GM23338 (cell line): ENCODE measurements around the gene NLRP1. TPM values are rescaled to one million over a fixed set of nuclear protein-coding genes. Genes with fewer than 3 reads are reported as not detected.

ENCODE experiments used
- ATAC-seq: fragments of 200-7000 bp; cut with Tn5 transposase; 3 replicates; pipeline ENCODE4 v1.9.1; 2020
- DNase-seq: peaks from one replicate; pipeline ENCODE4 v3.0.0-alpha.2; 2015; ENCODE audit warnings: low spot score
- H2AFZ ChIP-seq: fragments of 200-600 bp; sonication (generic); 2 replicates; pipeline ENCODE4 v1.8.0; 2016; ENCODE audit warnings: antibody characterized with exemption, mild to moderate bottlenecking, moderate library complexity
- H3F3A ChIP-seq: fragments of 200-600 bp; sonication (generic); replicated peaks from 2 replicates; pipeline ENCODE4 v1.8.0; 2017; ENCODE audit warnings: antibody characterized with exemption, mixed run types, low read depth
- H3K27ac ChIP-seq: fragments of 200-600 bp; sonication (generic); 2 replicates; pipeline ENCODE4 v1.6.1; 2016; ENCODE audit warnings: low read depth
- H3K27me3 ChIP-seq: fragments of 200-600 bp; sonication (generic); 2 replicates; pipeline ENCODE4 v1.8.0; 2016; ENCODE audit warnings: mild to moderate bottlenecking, mixed run types, moderate library complexity; ENCODE audit not compliant: insufficient read depth
- H3K36me3 ChIP-seq: fragments of 200-600 bp; sonication (generic); 2 replicates; pipeline ENCODE4 v1.8.0; 2016; ENCODE audit warnings: mild to moderate bottlenecking; ENCODE audit not compliant: insufficient read depth
- H3K4me1 ChIP-seq: fragments of 200-600 bp; sonication (generic); 2 replicates; pipeline ENCODE4 v1.8.0; 2016; ENCODE audit warnings: mild to moderate bottlenecking, moderate library complexity; ENCODE audit not compliant: insufficient read depth
- H3K4me2 ChIP-seq: fragments of 200-600 bp; sonication (generic); 2 replicates; pipeline ENCODE4 v1.7.1; 2017; ENCODE audit warnings: mixed run types
- H3K4me3 ChIP-seq: fragments of 200-600 bp; sonication (generic); 2 replicates; pipeline ENCODE4 v1.6.1; 2016; ENCODE audit warnings: mixed run types
- H3K79me2 ChIP-seq: fragments of 200-600 bp; sonication (generic); replicated peaks from 2 replicates; pipeline ENCODE4 v1.8.0; 2017; ENCODE audit warnings: mild to moderate bottlenecking; ENCODE audit not compliant: insufficient read depth
- H3K9me2 ChIP-seq: fragments of 200-600 bp; sonication (generic); 2 replicates; pipeline ENCODE4 v1.8.0; 2017; ENCODE audit not compliant: insufficient read depth
- H4K20me1 ChIP-seq: fragments of 200-600 bp; sonication (generic); replicated peaks from 2 replicates; pipeline ENCODE4 v1.8.0; 2017; ENCODE audit warnings: mild to moderate bottlenecking; ENCODE audit not compliant: insufficient read depth
- H3K27ac Mint-ChIP-seq: 2 replicates; pipeline ENCODE4 v1.8.0; 2020; ENCODE audit warnings: inconsistent platforms, mild to moderate bottlenecking, moderate library complexity, mixed read lengths
- H3K27me3 Mint-ChIP-seq: 3 replicates; pipeline ENCODE4 v1.8.0; 2022; ENCODE audit warnings: low read depth, mild to moderate bottlenecking, moderate library complexity, mixed read lengths, inconsistent platforms; ENCODE audit not compliant: insufficient read depth, poor library complexity
- H3K36me3 Mint-ChIP-seq: 3 replicates; pipeline ENCODE4 v1.8.0; 2021; ENCODE audit warnings: low read depth, mild to moderate bottlenecking, inconsistent platforms, moderate library complexity, mixed read lengths
- H3K4me1 Mint-ChIP-seq: 3 replicates; pipeline ENCODE4 v1.8.0; 2020; ENCODE audit warnings: mild to moderate bottlenecking, inconsistent platforms, mixed read lengths
- H3K4me3 Mint-ChIP-seq: 3 replicates; pipeline ENCODE4 v1.8.0; 2021; ENCODE audit warnings: moderate library complexity, mild to moderate bottlenecking, inconsistent platforms, mixed read lengths
- H3K9me3 Mint-ChIP-seq: 3 replicates; pipeline ENCODE4 v1.8.0; 2020; ENCODE audit warnings: moderate library complexity, mild to moderate bottlenecking, inconsistent platforms, mixed read lengths
- CREB1 ChIP-seq: fragments of 250-450 bp; sonication (Bioruptor Pico); IDR thresholded peaks from 2 replicates; pipeline ENCODE4 v1.5.0; 2020; ENCODE audit warnings: low read depth, mild to moderate bottlenecking, moderate library complexity
- CTCF ChIP-seq, 2 experiments: fragments of 200-600 bp in 1 of 2; sonication (generic) in 1 of 2; conservative IDR thresholded peaks; 2 replicates each; pipeline versions ENCODE4 v1.5.1 to v1.6.1; 2016 to 2017; ENCODE audit warnings: antibody characterized with exemption in 2 of 2, low read depth in 2 of 2, mild to moderate bottlenecking in 2 of 2, moderate library complexity in 1 of 2
- ETS1 ChIP-seq: IDR thresholded peaks from 2 replicates; pipeline ENCODE4 v1.6.1; 2016; ENCODE audit warnings: antibody characterized with exemption
- EZH2 ChIP-seq: fragments of 200-600 bp; sonication (generic); IDR thresholded peaks from one replicate; pipeline ENCODE4 v1.8.0; 2017; ENCODE audit warnings: antibody characterized with exemption, mild to moderate bottlenecking, low read depth; ENCODE audit not compliant: unreplicated experiment
- EZH2phosphoT487 ChIP-seq: fragments of 200-600 bp; sonication (generic); IDR thresholded peaks from one replicate; pipeline ENCODE4 v1.8.1; 2018; ENCODE audit warnings: antibody characterized with exemption; ENCODE audit not compliant: unreplicated experiment
- JUNB ChIP-seq: IDR thresholded peaks from one replicate; pipeline ENCODE4 v1.6.1; 2016; ENCODE audit warnings: antibody characterized with exemption; ENCODE audit not compliant: unreplicated experiment
- NANOG ChIP-seq: IDR thresholded peaks from 2 replicates; pipeline ENCODE4 v1.6.1; 2016; ENCODE audit warnings: antibody characterized with exemption, borderline replicate concordance
- POLR2AphosphoS5 ChIP-seq: IDR thresholded peaks from 2 replicates; pipeline ENCODE4 v1.6.1; 2016; ENCODE audit warnings: antibody characterized with exemption, low read depth
- REST ChIP-seq: IDR thresholded peaks from one replicate; pipeline ENCODE4 v1.6.1; 2018; ENCODE audit warnings: antibody characterized with exemption; ENCODE audit not compliant: unreplicated experiment
- STAT1 ChIP-seq: IDR thresholded peaks from one replicate; pipeline ENCODE4 v1.6.1; 2016; ENCODE audit warnings: antibody characterized with exemption; ENCODE audit not compliant: unreplicated experiment
- ZNF114 ChIP-seq: fragments of 250-450 bp; sonication (Bioruptor Pico); IDR thresholded peaks from 2 replicates; pipeline ENCODE4 v1.5.0; 2020; ENCODE audit warnings: mild to moderate bottlenecking, moderate library complexity
- ZNF331 ChIP-seq: fragments of 250-450 bp; sonication (Bioruptor Pico); IDR thresholded peaks from 2 replicates; pipeline ENCODE4 v1.5.0; 2020; ENCODE audit warnings: low read depth, mild to moderate bottlenecking, moderate library complexity
- ZNF462 ChIP-seq: fragments of 250-450 bp; sonication (Bioruptor Pico); IDR thresholded peaks from 2 replicates; pipeline ENCODE4 v1.5.0; 2020; ENCODE audit warnings: mild to moderate bottlenecking, moderate library complexity
- polyA plus RNA-seq: library from polyadenylated mRNA; unstranded; fragments of >200 nt; fragmentation: Nextera tagmentation; extraction: Ambion mirVana; gene quantifications from 2 replicates; pipeline ENCODE4 v1.2.1, GENCODE V29; 2016
- total RNA-seq: library from RNA; depleted of rRNA; stranded (reverse); fragments of >200 nt; shearing (Covaris generic); gene quantifications from 2 replicates; pipeline ENCODE4 v1.2.3, GENCODE V29; 2014

Gene NLRP1
- total and polyA plus RNA-seq, 2 experiments from 2014 or later, result 7.6 to 16.2 TPM

GRCh38 chr17:5502552-5502951 is 81.8 kb downstream of the NLRP1 start:
- H3K4me2 ChIP-seq, result no peak overlapping the region
- H3K4me1 ChIP-seq, result peaks cover 14% of the 10 kb centered on the region
- no peaks in the 10 kb centered on the region for H4K20me1 ChIP-seq
- H2AFZ ChIP-seq, result no peak overlapping the region
- H3K4me3 Mint-ChIP-seq, result no peak overlapping the region; the same call in 2 of the 3 replicates
- ATAC-seq (no peak), DNase-seq (no peak)
- H3K36me3 Mint-ChIP-seq, result no peaks in the 10 kb centered on the region; the same call in 2 of the 3 replicates
- no peaks in the 10 kb centered on the region for H3K79me2 ChIP-seq
- H3K4me3 ChIP-seq, result no peak overlapping the region
- H3K9me3 Mint-ChIP-seq, result no peaks in the 10 kb centered on the region; the same call in 2 of the 3 replicates
- H3K36me3 ChIP-seq, result no peaks in the 10 kb centered on the region
- peaks cover 7% of the 10 kb centered on the region; the same call in 1 of the 2 replicates for H3F3A ChIP-seq
- H3K9me2 ChIP-seq, result no peaks in the 10 kb centered on the region
- TF ChIP-seq EZH2phosphoT487 (no peak), REST (no peak), NANOG (no peak), STAT1 (no peak), ETS1 (no peak), CREB1 (CRISPR knock-in tag) (no peak), JUNB (no peak), ZNF462 (CRISPR knock-in tag) (no peak), ZNF114 (CRISPR knock-in tag) (no peak), CTCF (conservative IDR thresholded peaks at IDR 0.05; ENCODE audit: low read depth in 2 of 2) (no peak), EZH2 (no peak), POLR2AphosphoS5 (no peak), ZNF331 (CRISPR knock-in tag) (no peak)
- no peak overlapping the region for H3K27ac ChIP-seq
- peaks cover 33% of the 10 kb centered on the region for H3K27me3 Mint-ChIP-seq
- H3K27me3 ChIP-seq, result peaks cover 32% of the 10 kb centered on the region
- H3K4me1 Mint-ChIP-seq, result peaks cover 10% of the 10 kb centered on the region
- H3K27ac Mint-ChIP-seq, result no peak overlapping the region
